CD4-positive, alpha-beta T cell treated with Interleukin-2 at 100 ng/mL for 4 hours (primary cell): ENCODE results near the gene IFITM10.
A peak's percentile ranks its signal among the peaks of the same experiment; 100 is the strongest.

ENCODE experiments used
- DNase-seq: peaks from one replicate; pipeline ENCODE4 v3.0.0-alpha.2; 2020; ENCODE audit warnings: low spot score

The IFITM10 gene

GRCh38 chr11:1762537-1763302 lies 12.3 kb upstream of the IFITM10 start:
- DNase-seq = no peak

- DNase-seq = no peak
These were observed 11.6 kb upstream of the IFITM10 start for GRCh38 chr11:1761857-1762536.

GRCh38 chr11:1761110-1761856 lies 10.9 kb upstream of the IFITM10 start:
- DNase-seq = no peak

GRCh38 chr11:1760351-1761109 lies 10.1 kb upstream of the IFITM10 start:
- no peak for DNase-seq

GRCh38 chr11:1759851-1760220 lies 9.4 kb upstream of the IFITM10 start:
- no peak for DNase-seq

- no peak for DNase-seq
These were observed 8.9 kb upstream of the IFITM10 start for GRCh38 chr11:1759151-1759850.

- DNase-seq = no peak
These were observed 8.3 kb upstream of the IFITM10 start for GRCh38 chr11:1758611-1759150.

- peak; percentile 47 for DNase-seq
These were observed 7.6 kb upstream of the IFITM10 start for GRCh38 chr11:1757861-1758610.

- no peak for DNase-seq
These were observed 6.7 kb upstream of the IFITM10 start for GRCh38 chr11:1756791-1757771.

GRCh38 chr11:1755692-1756561 lies 5.5 kb upstream of the IFITM10 start:
- no peak for DNase-seq

- no peak for DNase-seq
These were observed 4.9 kb upstream of the IFITM10 start for GRCh38 chr11:1755344-1755691.

- no peak for DNase-seq
These were observed 4.2 kb upstream of the IFITM10 start for GRCh38 chr11:1754376-1755150.

- no peak for DNase-seq
These were observed 3.5 kb upstream of the IFITM10 start for GRCh38 chr11:1753929-1754305.

GRCh38 chr11:1753229-1753928 lies 3.0 kb upstream of the IFITM10 start:
- DNase-seq = no peak

- no peak for DNase-seq
These were observed 2.5 kb upstream of the IFITM10 start for GRCh38 chr11:1752907-1753228.

- DNase-seq = no peak
These were observed 1.9 kb upstream of the IFITM10 start for GRCh38 chr11:1751999-1752906.
